GM23248 (cell line): Measurements from ENCODE around the gene ECI1. TPM values are rescaled to one million over a fixed set of nuclear protein-coding genes. Genes with fewer than 3 reads are reported as not detected.

ENCODE experiments used
- DNase-seq: peaks from one replicate; pipeline ENCODE4 v3.0.0-alpha.2; 2015
- H2AFZ ChIP-seq: fragments of 200-600 bp; sonication (generic); 2 replicates; pipeline ENCODE4 v1.6.1; 2016; ENCODE audit warnings: antibody characterized with exemption
- H3F3A ChIP-seq: fragments of 200-600 bp; sonication (generic); 2 replicates; pipeline ENCODE4 v1.6.1; 2016; ENCODE audit warnings: mild to moderate bottlenecking, antibody characterized with exemption, mixed run types; ENCODE audit not compliant: insufficient read depth
- H3K27ac ChIP-seq: fragments of 200-600 bp; sonication (generic); 2 replicates; pipeline ENCODE4 v1.5.1; 2016; ENCODE audit warnings: mild to moderate bottlenecking
- H3K27me3 ChIP-seq: fragments of 200-600 bp; sonication (generic); replicated peaks from 2 replicates; pipeline ENCODE4 v1.6.1; 2016; ENCODE audit warnings: mild to moderate bottlenecking; ENCODE audit not compliant: insufficient read depth
- H3K36me3 ChIP-seq: fragments of 200-600 bp; sonication (generic); 2 replicates; pipeline ENCODE4 v1.6.1; 2016; ENCODE audit warnings: low read depth, mild to moderate bottlenecking
- H3K4me1 ChIP-seq: fragments of 200-600 bp; sonication (generic); 2 replicates; pipeline ENCODE4 v1.6.1; 2016; ENCODE audit warnings: mild to moderate bottlenecking; ENCODE audit not compliant: insufficient read depth
- H3K4me2 ChIP-seq: fragments of 200-600 bp; sonication (generic); one replicate; pipeline ENCODE4 v1.6.1; 2016; ENCODE audit warnings: mild to moderate bottlenecking; ENCODE audit not compliant: unreplicated experiment
- H3K4me3 ChIP-seq: fragments of 200-600 bp; sonication (generic); 2 replicates; pipeline ENCODE4 v1.5.1; 2016; ENCODE audit warnings: mild to moderate bottlenecking
- H3K79me2 ChIP-seq: fragments of 200-600 bp; sonication (generic); 2 replicates; pipeline ENCODE4 v1.6.1; 2016; ENCODE audit warnings: mild to moderate bottlenecking; ENCODE audit not compliant: insufficient read depth
- H3K9ac ChIP-seq: fragments of 200-600 bp; sonication (generic); 2 replicates; pipeline ENCODE4 v1.6.1; 2016; ENCODE audit warnings: mild to moderate bottlenecking
- H3K9me2 ChIP-seq: fragments of 200-600 bp; sonication (generic); 2 replicates; pipeline ENCODE4 v1.6.1; 2016; ENCODE audit warnings: mixed run types, mild to moderate bottlenecking, moderate library complexity; ENCODE audit not compliant: insufficient read depth
- H3K9me3 ChIP-seq: fragments of 200-600 bp; sonication (generic); one replicate; pipeline ENCODE4 v1.6.1; 2017; ENCODE audit warnings: low read depth
- H4K20me1 ChIP-seq: fragments of 200-600 bp; sonication (generic); 2 replicates; pipeline ENCODE4 v1.6.0; 2016; ENCODE audit not compliant: insufficient read depth
- EZH2 ChIP-seq: fragments of 200-600 bp; sonication (generic); IDR thresholded peaks from 2 replicates; pipeline ENCODE4 v1.6.1; 2018; ENCODE audit warnings: antibody characterized with exemption, mild to moderate bottlenecking; ENCODE audit not compliant: insufficient read depth, poor library complexity, severe bottlenecking
- EZH2phosphoT487 ChIP-seq: fragments of 200-600 bp; sonication (generic); IDR thresholded peaks from 2 replicates; pipeline ENCODE4 v1.6.1; 2018; ENCODE audit warnings: antibody characterized with exemption, moderate library complexity, mild to moderate bottlenecking, low read depth; ENCODE audit not compliant: insufficient read depth
- WGBS, 2 experiments: methylation state at CpG; one replicate each; pipeline ENCODE4 v1.1.6; 2015 to 2017; ENCODE audit warnings: low lambda C conversion rate in 2 of 2, low coverage in 1 of 2; ENCODE audit errors: missing lambda C conversion rate in 2 of 2; 5-methylcytosine and 5-hydroxymethylcytosine counted together
- in situ Hi-C: fragments of 300-500 bp; cut with MboI; formaldehyde crosslinking; loops from 2 replicates; pipeline ENCODE4 v1.15.0; 2020
- polyA plus RNA-seq: library from polyadenylated mRNA; unstranded; fragments of >200 nt; fragmentation: Nextera tagmentation; extraction: Ambion mirVana; gene quantifications from 2 replicates; pipeline ENCODE4 v1.2.1, GENCODE V29; 2016
- total RNA-seq: library from RNA; depleted of rRNA; stranded (reverse); fragments of >200 nt; shearing (Covaris generic); gene quantifications from 2 replicates; pipeline ENCODE4 v1.2.3, GENCODE V29; 2014

Gene ECI1
- total and polyA plus RNA-seq, 2 experiments from 2014 or later: 92.0 to 106 TPM

GRCh38 chr16:2280981-2281542, 29.7 kb upstream of the ECI1 start:
- H4K20me1 ChIP-seq: no peaks in the 10 kb centered on the region
- H3K4me3 ChIP-seq: no peak overlapping the region
- 75 to 76% methylated on average over 24 of the region's 24 CpGs for WGBS, 2 experiments

GRCh38 chr16:2280461-2280860, 29.1 kb upstream of the ECI1 start:
- H2AFZ ChIP-seq: no peak overlapping the region
- no peak overlapping the region for H3K4me2 ChIP-seq
- H3K9me2 ChIP-seq: no peaks in the 10 kb centered on the region
- in situ Hi-C loops: no loop called here
- H3K27ac ChIP-seq: no peak overlapping the region
- TF ChIP-seq EZH2phosphoT487 (no peak), EZH2 (no peak)
- no peak overlapping the region for H3K9ac ChIP-seq
- no peaks in the 10 kb centered on the region for H3K4me1 ChIP-seq
- no peak overlapping the region for H3K4me3 ChIP-seq
- no peaks in the 10 kb centered on the region for H3K27me3 ChIP-seq
- DNase-seq: no peak
- H3K9me3 ChIP-seq: no peaks in the 10 kb centered on the region
- no peaks in the 10 kb centered on the region for H3K36me3 ChIP-seq
- no peaks in the 10 kb centered on the region for H3K79me2 ChIP-seq
- 83 to 90% methylated on average over 6 to 8 of the region's 8 CpGs for WGBS, 2 experiments
- no peaks in the 10 kb centered on the region for H4K20me1 ChIP-seq
- H3F3A ChIP-seq: no peaks in the 10 kb centered on the region

More at GRCh38 chr16:2280981-2281542, 29.7 kb upstream of the ECI1 start:
- no peak overlapping the region for H3K4me2 ChIP-seq
- DNase-seq: no peak
- H3K36me3 ChIP-seq: no peaks in the 10 kb centered on the region
- TF ChIP-seq EZH2 (no peak), EZH2phosphoT487 (no peak)
- no peaks in the 10 kb centered on the region for H3K9me2 ChIP-seq
- no peaks in the 10 kb centered on the region for H3K4me1 ChIP-seq
- H3K9me3 ChIP-seq: no peaks in the 10 kb centered on the region
- no peak overlapping the region for H2AFZ ChIP-seq
- no peaks in the 10 kb centered on the region for H3K79me2 ChIP-seq
- no peaks in the 10 kb centered on the region for H3K27me3 ChIP-seq
- in situ Hi-C loops: no loop called here
- H3K27ac ChIP-seq: no peak overlapping the region
- H3K9ac ChIP-seq: no peak overlapping the region
- H3F3A ChIP-seq: no peaks in the 10 kb centered on the region

- DNase-seq: no peak
- no peaks in the 10 kb centered on the region for H3K9me2 ChIP-seq
- H3F3A ChIP-seq: no peaks in the 10 kb centered on the region
- H3K27ac ChIP-seq: no peak overlapping the region
- no peaks in the 10 kb centered on the region for H3K79me2 ChIP-seq
- H3K9ac ChIP-seq: no peak overlapping the region
- no peak overlapping the region for H3K4me3 ChIP-seq
- no peaks in the 10 kb centered on the region for H3K4me1 ChIP-seq
- no peak overlapping the region for H3K4me2 ChIP-seq
- H2AFZ ChIP-seq: no peak overlapping the region
- in situ Hi-C loops: no loop called here
- no peaks in the 10 kb centered on the region for H4K20me1 ChIP-seq
- no peaks in the 10 kb centered on the region for H3K9me3 ChIP-seq
- H3K36me3 ChIP-seq: no peaks in the 10 kb centered on the region
- no peaks in the 10 kb centered on the region for H3K27me3 ChIP-seq
- TF ChIP-seq EZH2 (no peak), EZH2phosphoT487 (no peak)
- WGBS, 2 experiments: 80% methylated on average over 25 of the region's 26 CpGs
Measured at GRCh38 chr16:2278956-2279800, 27.8 kb upstream of the ECI1 start.

- H2AFZ ChIP-seq: no peak overlapping the region
Measured at GRCh38 chr16:2278272-2278608, 26.9 kb upstream of the ECI1 start.

More at GRCh38 chr16:2278272-2278608, 26.9 kb upstream of the ECI1 start:
- Histone ChIP-seq H3K27me3 (no peaks in the 10 kb centered on the region), H3K4me2 (no peak overlapping the region), H3K27ac (no peak overlapping the region), H3K9me2 (no peaks in the 10 kb centered on the region), H3K9ac (no peak overlapping the region), H4K20me1 (no peaks in the 10 kb centered on the region), H3K36me3 (no peaks in the 10 kb centered on the region), H3K4me3 (no peak overlapping the region), H3K9me3 (no peaks in the 10 kb centered on the region), H3K79me2 (no peaks in the 10 kb centered on the region), H3F3A (no peaks in the 10 kb centered on the region), H3K4me1 (no peaks in the 10 kb centered on the region)
- WGBS, 2 experiments: 87 to 92% methylated on average over 10 to 14 of the region's 14 CpGs
- TF ChIP-seq EZH2: no peak
- TF ChIP-seq EZH2phosphoT487: no peak
- in situ Hi-C loops: no loop called here
- no peak for DNase-seq
